H1 (cell line): ENCODE results near the gene ARHGEF40. TPM values are rescaled to one million over a fixed set of nuclear protein-coding genes. Genes with fewer than 3 reads are reported as not detected.
A peak's percentile ranks its signal among the peaks of the same experiment; 100 is the strongest.

Source experiments
- CTCF ChIA-PET: fragments of 300-600 bp; sonication (Branson Sonifier 250); formaldehyde crosslinking; loops from one replicate; lab custom pipeline; 2021; ENCODE audit not compliant: partially characterized antibody; lab: Charles Lee
- POLR2A ChIA-PET: fragments of 300-600 bp; sonication (Branson Sonifier 250); formaldehyde crosslinking; loops from one replicate; lab custom pipeline; 2021; ENCODE audit warnings: inconsistent platforms; ENCODE audit not compliant: partially characterized antibody; lab: Charles Lee
- DNase-seq, 2 experiments: peaks; one replicate each; pipeline versions ENCODE4 v3.0.0 to v3.0.0-alpha.2; 2010 to 2022; ENCODE audit warnings: low spot score in 2 of 2, low read depth in 1 of 2, mixed read lengths in 1 of 2
- FAIRE-seq: peaks from 2 replicates; lab custom pipeline; 2011; peaks lifted over from hg19 to GRCh38; lab: Jason Lieb, UNC
- H2AFZ ChIP-seq: 2 replicates; pipeline ENCODE4 v1.8.1; 2012; ENCODE audit warnings: low read length, inconsistent platforms
- H2AK5ac ChIP-seq: 2 replicates; pipeline ENCODE4 v1.6.1; 2013; ENCODE audit warnings: low read depth, low read length
- H2BK120ac ChIP-seq: replicated peaks from 2 replicates; pipeline ENCODE3; 2013; ENCODE audit warnings: low read depth, low read length, inconsistent platforms
- H2BK12ac ChIP-seq: 2 replicates; pipeline ENCODE4 v1.6.1; 2013; ENCODE audit warnings: low read depth, low read length
- H2BK15ac ChIP-seq: 2 replicates; pipeline ENCODE4 v1.6.1; 2013; ENCODE audit warnings: low read length
- H2BK20ac ChIP-seq: 2 replicates; pipeline ENCODE4 v1.6.1; 2013; ENCODE audit warnings: low read length
- H2BK5ac ChIP-seq: 2 replicates; pipeline ENCODE4 v1.6.1; 2013; ENCODE audit warnings: low read depth, low read length
- H3K14ac ChIP-seq: 2 replicates; pipeline ENCODE4 v1.6.1; 2013; ENCODE audit warnings: inconsistent platforms; ENCODE audit not compliant: insufficient read length
- H3K18ac ChIP-seq: 2 replicates; pipeline ENCODE4 v1.6.1; 2013; ENCODE audit warnings: low read length; ENCODE audit errors: extremely low read depth
- H3K23ac ChIP-seq: 2 replicates; pipeline ENCODE4 v1.6.1; 2013; ENCODE audit warnings: inconsistent platforms; ENCODE audit not compliant: insufficient read length
- H3K23me2 ChIP-seq: 2 replicates; pipeline ENCODE4 v1.6.1; 2013; ENCODE audit warnings: low read depth, low read length
- H3K27ac ChIP-seq: 2 replicates; pipeline ENCODE4 v1.6.1; 2011; ENCODE audit warnings: low read depth, low read length, inconsistent platforms
- H3K27me3 ChIP-seq, 4 experiments: replicated peaks in 1 of 4; 1 replicate in 1 of 4; 2 replicates in 3 of 4; pipeline versions ENCODE4 v1.6.1 to v1.8.1; 2011 to 2013; ENCODE audit warnings: low read length in 3 of 4, mild to moderate bottlenecking in 3 of 4, inconsistent platforms in 2 of 4, mixed read lengths in 2 of 4, moderate library complexity in 1 of 4; ENCODE audit not compliant: control insufficient read depth in 3 of 4, insufficient read depth in 3 of 4; ENCODE audit errors: extremely low read depth in 1 of 4
- H3K36me3 ChIP-seq, 4 experiments: 2 replicates each; pipeline versions ENCODE4 v1.6.1 to v1.8.1; 2011 to 2013; ENCODE audit warnings: mild to moderate bottlenecking in 4 of 4, low read length in 3 of 4, moderate library complexity in 2 of 4, control low read depth in 1 of 4, inconsistent platforms in 1 of 4; ENCODE audit not compliant: insufficient read depth in 4 of 4, control insufficient read depth in 2 of 4
- H3K4ac ChIP-seq: replicated peaks from 2 replicates; pipeline ENCODE3; 2013; ENCODE audit warnings: low read length, low read depth, mixed read lengths, inconsistent platforms; ENCODE audit not compliant: insufficient read length
- H3K4me1 ChIP-seq, 4 experiments: replicated peaks in 1 of 4; 1 replicate in 1 of 4; 2 replicates in 3 of 4; pipeline versions ENCODE4 v1.6.1 to v1.8.1; 2011 to 2013; ENCODE audit warnings: low read length in 3 of 4, inconsistent platforms in 2 of 4, mixed read lengths in 1 of 4; ENCODE audit not compliant: insufficient read depth in 4 of 4, control insufficient read depth in 3 of 4
- H3K4me2 ChIP-seq, 2 experiments: 2 replicates each; pipeline versions ENCODE4 v1.6.1 to v1.8.1; 2011 to 2013; ENCODE audit warnings: low read depth in 2 of 2, low read length in 2 of 2, control low read depth in 1 of 2, inconsistent platforms in 1 of 2, mild to moderate bottlenecking in 1 of 2; ENCODE audit not compliant: insufficient read depth in 1 of 2
- H3K4me3 ChIP-seq, 4 experiments: fragments of 200-600, 300-600 bp in 1 of 4; sonication (generic), shearing (Covaris generic), sonication (Bioruptor Twin) in 1 of 4; 2 replicates each; pipeline versions ENCODE4 v1.5.1 to v1.8.1; 2011 to 2016; ENCODE audit warnings: low read length in 4 of 4, low read depth in 3 of 4, control low read depth in 2 of 4, inconsistent platforms in 2 of 4, mild to moderate bottlenecking in 2 of 4, mixed read lengths in 1 of 4, moderate library complexity in 1 of 4; ENCODE audit not compliant: insufficient read depth in 2 of 4; ENCODE audit errors: extremely low read depth in 1 of 4
- H3K56ac ChIP-seq: replicated peaks from 2 replicates; pipeline ENCODE3; 2013; ENCODE audit warnings: low read depth, mild to moderate bottlenecking, mixed read lengths, low read length, inconsistent platforms; ENCODE audit not compliant: insufficient read length
- H3K79me1 ChIP-seq: 2 replicates; pipeline ENCODE4 v1.6.1; 2013; ENCODE audit warnings: low read depth, low read length, control low read depth
- H3K79me2 ChIP-seq, 2 experiments: 2 replicates each; pipeline versions ENCODE4 v1.6.1 to v1.8.1; 2012 to 2013; ENCODE audit warnings: low read length in 2 of 2, mild to moderate bottlenecking in 2 of 2, inconsistent platforms in 1 of 2; ENCODE audit not compliant: insufficient read depth in 2 of 2, control insufficient read depth in 1 of 2
- H3K9ac ChIP-seq, 4 experiments: replicated peaks in 1 of 4; 1 replicate in 1 of 4; 2 replicates in 3 of 4; pipeline versions ENCODE4 v1.6.1 to v1.8.1; 2011 to 2013; ENCODE audit warnings: low read depth in 3 of 4, low read length in 3 of 4, control low read depth in 2 of 4, mild to moderate bottlenecking in 2 of 4, moderate library complexity in 2 of 4, inconsistent platforms in 1 of 4; ENCODE audit errors: extremely low read depth in 1 of 4
- H3K9me3 ChIP-seq, 2 experiments: 2 replicates each; pipeline versions ENCODE4 v1.6.1 to v1.8.1; 2012 to 2013; ENCODE audit warnings: mild to moderate bottlenecking in 2 of 2, moderate library complexity in 2 of 2, control low read depth in 1 of 2, inconsistent platforms in 1 of 2, low read depth in 1 of 2, low read length in 1 of 2, mixed read lengths in 1 of 2; ENCODE audit not compliant: insufficient read depth in 2 of 2
- H4K20me1 ChIP-seq, 2 experiments: replicated peaks in 1 of 2; 2 replicates each; pipeline versions ENCODE3 to v1.8.1; 2011 to 2013; ENCODE audit warnings: inconsistent platforms in 2 of 2, low read length in 2 of 2, mild to moderate bottlenecking in 1 of 2; ENCODE audit not compliant: insufficient read depth in 2 of 2, control insufficient read depth in 1 of 2
- H4K5ac ChIP-seq: 2 replicates; pipeline ENCODE4 v1.6.1; 2013; ENCODE audit warnings: low read length, low read depth, mixed read lengths, inconsistent platforms; ENCODE audit not compliant: insufficient read length
- H4K8ac ChIP-seq: 2 replicates; pipeline ENCODE4 v1.8.0; 2013; ENCODE audit warnings: mild to moderate bottlenecking, moderate library complexity, low read length, inconsistent platforms; ENCODE audit not compliant: insufficient read depth; ENCODE audit errors: extremely low read depth
- H4K91ac ChIP-seq: replicated peaks from 2 replicates; pipeline ENCODE3; 2013; ENCODE audit warnings: low read length, mixed read lengths, inconsistent platforms; ENCODE audit not compliant: insufficient read length
- CEBPB ChIP-seq: IDR thresholded peaks from 2 replicates; pipeline ENCODE4 v1.6.1; 2012; ENCODE audit warnings: low read depth, low read length
- KDM5A ChIP-seq: fragments of 200-600 bp; IDR thresholded peaks from 2 replicates; pipeline ENCODE4 v1.7.1; 2012; ENCODE audit warnings: mild to moderate bottlenecking, low read length, inconsistent platforms, mixed read lengths
- POLR2A ChIP-seq, 2 experiments: IDR thresholded peaks; 1 replicate in 1 of 2; 2 replicates in 1 of 2; pipeline ENCODE4 v1.6.1; 2011; ENCODE audit warnings: low read depth in 2 of 2, low read length in 2 of 2, mild to moderate bottlenecking in 2 of 2; ENCODE audit errors: control extremely low read depth in 1 of 2
- SP4 ChIP-seq: IDR thresholded peaks from 2 replicates; pipeline ENCODE4 v1.6.1; 2012; ENCODE audit warnings: low read length, inconsistent platforms
- TCF12 ChIP-seq: IDR thresholded peaks from 2 replicates; pipeline ENCODE4 v1.6.1; 2011; ENCODE audit warnings: low read depth, mild to moderate bottlenecking, low read length
- WGBS, 2 experiments: shearing (Covaris generic) in 1 of 2; methylation state at CpG; one replicate each; pipeline versions ENCODE4 v1.1.6 to v1.1.7; 2013 to 2015; ENCODE audit warnings: low lambda C conversion rate in 2 of 2, mixed read lengths in 2 of 2, inconsistent platforms in 1 of 2, low coverage in 1 of 2, missing lambda C conversion rate in 1 of 2; ENCODE audit not compliant: insufficient replicate concordance in 2 of 2, insufficient coverage in 1 of 2, insufficient read length in 1 of 2; ENCODE audit errors: extremely low coverage in 1 of 2, missing lambda C conversion rate in 1 of 2; 5-methylcytosine and 5-hydroxymethylcytosine counted together
- polyA plus RNA-seq, 7 experiments: library from polyadenylated mRNA; depleted of rRNA in 3 of 7; stranded (reverse) in 5 of 7; unstranded in 2 of 7; fragments of >200 nt in 5 of 7; fragments of 200-250 nt in 2 of 7; gene quantifications; 1 replicate in 5 of 7; 2 replicates in 1 of 7; 4 replicates in 1 of 7; pipeline versions ENCODE4 v1.2.1 to v1.2.3, GENCODE V29; 2011 to 2013; ENCODE audit warnings: missing spikeins in 2 of 7, mixed read lengths in 2 of 7
- total RNA-seq: library from RNA; stranded (reverse); fragmentation: NEBNext Ultra II Directional; extraction: Animal tissue kit (Norgen Biotek cat#: 25700); gene quantifications from 2 replicates; pipeline ENCODE4 v1.2.1, GENCODE V29; 2021

ARHGEF40 gene
- total and polyA plus RNA-seq, 2 of the 8 experiments (the other 6 are each of a cell fraction or from before 2014, with no cell fraction given), result 53.1 to 101 TPM

- FAIRE-seq (no peak), DNase-seq (no peak)
- Histone ChIP-seq H2BK12ac (no peak overlapping the region), H3K9me3 (no peaks in the 10 kb centered on the region), H3K18ac (no peak overlapping the region), H4K8ac (no peak overlapping the region), H2BK120ac (no peak overlapping the region), H3K36me3 (peaks cover 20 to 72% (median 61%) of the 10 kb centered on the region in 4 experiments), H3K9ac (no peak overlapping the region), H3K4ac (no peak overlapping the region), H4K91ac (no peak overlapping the region), H4K20me1 (peaks cover 12 to 19% of the 10 kb centered on the region in 2 experiments), H3K27me3 (no peaks in the 10 kb centered on the region), H3K4me1 (peaks cover 7 to 15% (median 12%) of the 10 kb centered on the region in 4 experiments), H3K4me3 (no peak overlapping the region), H3K56ac (no peak overlapping the region), H3K23ac (no peak overlapping the region), H3K4me2 (no peak overlapping the region), H2AK5ac (no peak overlapping the region), H3K79me2 (peaks cover 0 to 5% of the 10 kb centered on the region in 2 experiments; a peak in 2 of 4 replicates), H2BK20ac (no peak overlapping the region), H2BK5ac (0 out of 2 replicates have a peak overlapping the region, but pooled peaks have one; percentile 13), H2BK15ac (no peak overlapping the region), H3K27ac (no peak overlapping the region), H3K79me1 (peaks cover 8% of the 10 kb centered on the region; the same call in 1 of the 2 replicates), H3K23me2 (no peaks in the 10 kb centered on the region; the same call in 1 of the 2 replicates), H4K5ac (no peak overlapping the region), H3K14ac (no peak overlapping the region), H2AFZ (no peak overlapping the region)
- ChIA-PET CTCF (interaction anchor here (0.9 to 10.2 kb wide), 14 partner anchors 10 to 238 kb away, joined by 3 to 148 read pairs (median 6); partner anchors contain the start of genes ARHGEF40, RNASE8 and TMEM253), POLR2A (interaction anchor here (0.8 to 12.4 kb wide), 10 partner anchors 8 to 96 kb away, joined by 3 to 245 read pairs (median 4); partner anchors contain the start of genes ARHGEF40 and TMEM253)
- 90% methylated on average over 4 of the region's 4 CpGs; no CpG with 5 or more reads in 1 of the 2 experiments for WGBS, 2 experiments
- TF ChIP-seq SP4 (no peak), TCF12 (no peak), CEBPB (no peak), KDM5A (no peak), POLR2A (IDR thresholded peaks at IDR 0.05; ENCODE audit: control extremely low read depth in 1 of 2, low read depth in 2 of 2, low read length in 2 of 2) (peak; percentile 31 to 60)
Observed at GRCh38 chr14:21088687-21089086, 18.6 kb downstream of the ARHGEF40 start.
